Panc1 (cell line): ENCODE data around the gene HKDC1. TPM values are rescaled to one million over a fixed set of nuclear protein-coding genes. Genes with fewer than 3 reads are reported as not detected.
A peak's percentile ranks its signal among the peaks of the same experiment; 100 is the strongest.

Source experiments
- ATAC-seq: fragments of 200-7000 bp; cut with Tn5 transposase; 2 replicates; pipeline ENCODE4 v1.9.1; 2020; ENCODE audit warnings: mild to moderate bottlenecking, moderate library complexity
- BruUV-seq: library from RNA; stranded (reverse); fragments of 400-500 nt; replicated peaks from 2 replicates; lab custom pipeline; 2021; lab: Mats Ljungman, UMichigan
- CTCF ChIA-PET: fragments of 300-600 bp; sonication (Branson Sonifier 250); formaldehyde crosslinking; loops from one replicate; lab custom pipeline; 2022; ENCODE audit warnings: antibody characterized with exemption; lab: Charles Lee
- POLR2A ChIA-PET: fragments of 300-600 bp; sonication (Branson Sonifier 250); formaldehyde crosslinking; loops from one replicate; lab custom pipeline; 2022; ENCODE audit warnings: antibody characterized with exemption; lab: Charles Lee
- DNase-seq: peaks from one replicate; pipeline ENCODE4 v3.0.0-alpha.2; 2010; ENCODE audit warnings: low read depth, low spot score
- H3K27ac ChIP-seq: 2 replicates; pipeline ENCODE4 v1.5.1; 2011; ENCODE audit warnings: mild to moderate bottlenecking, low read length, inconsistent platforms
- H3K27me3 ChIP-seq: fragments of 200-500 bp; sonication (Bioruptor generic); 2 replicates; pipeline ENCODE4 v1.6.0; 2014; ENCODE audit warnings: low read length, inconsistent platforms; ENCODE audit not compliant: control insufficient read depth, insufficient read depth
- H3K36me3 ChIP-seq: fragments of 200-500 bp; sonication (Bioruptor generic); 2 replicates; pipeline ENCODE4 v1.5.1; 2014; ENCODE audit warnings: inconsistent platforms, mild to moderate bottlenecking, low read length, moderate library complexity; ENCODE audit not compliant: control insufficient read depth, insufficient read depth
- H3K4me1 ChIP-seq: 2 replicates; pipeline ENCODE4 v1.5.1; 2011; ENCODE audit warnings: inconsistent platforms, mild to moderate bottlenecking, low read length, moderate library complexity; ENCODE audit not compliant: control insufficient read depth, insufficient read depth
- H3K4me3 ChIP-seq, 2 experiments: 2 replicates each; pipeline ENCODE4 v1.5.1; 2011 to 2012; ENCODE audit warnings: low read depth in 2 of 2, low read length in 2 of 2, mild to moderate bottlenecking in 2 of 2, inconsistent platforms in 1 of 2, moderate library complexity in 1 of 2
- H3K9me3 ChIP-seq: fragments of 200-500 bp; sonication (Bioruptor generic); 2 replicates; pipeline ENCODE4 v1.5.1; 2014; ENCODE audit warnings: low read depth, mild to moderate bottlenecking, inconsistent platforms, low read length, moderate library complexity; ENCODE audit not compliant: control insufficient read depth, insufficient read depth
- POLR2AphosphoS5 ChIP-seq: IDR thresholded peaks from 2 replicates; pipeline ENCODE4 v1.6.1; 2012; ENCODE audit warnings: mild to moderate bottlenecking, low read depth, low read length, moderate library complexity
- SIN3A ChIP-seq: IDR thresholded peaks from 2 replicates; pipeline ENCODE4 v1.6.1; 2012; ENCODE audit warnings: low read depth, mild to moderate bottlenecking, low read length, moderate library complexity, borderline replicate concordance; ENCODE audit not compliant: insufficient read depth
- TCF7L2 ChIP-seq: IDR thresholded peaks from 2 replicates; pipeline ENCODE4 v1.6.1; 2011; ENCODE audit warnings: mild to moderate bottlenecking, low read depth, low read length, inconsistent platforms
- in situ Hi-C: cut with HindIII; loops from 2 replicates; pipeline ENCODE4 v1.10.0; 2016; ENCODE audit warnings: low sequenced_read_pairs, low pct_unique_long_range_greater_than_20kb
- intact Hi-C: fragments of 100-400 bp; cut with micrococcal nuclease; formaldehyde crosslinking; loops from one replicate; pipeline ENCODE4 v1.10.0; 2022; ENCODE audit not compliant: unreplicated experiment
- total RNA-seq: library from RNA; stranded (reverse); gene quantifications from one replicate; pipeline ENCODE4 v1.2.1, GENCODE V29; 2021; ENCODE audit not compliant: unreplicated experiment
- TF ChIP-seq, protein P1 (sequence below): fragments of 450-650 bp; IDR thresholded peaks from 2 replicates; pipeline ENCODE4 v1.5.1; 2017; ENCODE audit warnings: mild to moderate bottlenecking
- TF ChIP-seq, protein P2 (sequence below), 2 experiments: IDR thresholded peaks; 2 replicates each; pipeline ENCODE4 v1.6.1; 2011 to 2012; ENCODE audit warnings: low read depth in 2 of 2, control low read depth in 1 of 2, low read length in 1 of 2, mild to moderate bottlenecking in 1 of 2, moderate library complexity in 1 of 2; ENCODE audit not compliant: insufficient read depth in 1 of 2

Gene HKDC1
- total RNA-seq, 1 experiment from 2014 or later: 1.1 TPM

GRCh38 chr10:69222157-69223027 is 2.3 kb downstream of the HKDC1 start:
- peak overlapping the region in 1 of 2 experiments; percentile 26; a peak in 2 of 4 replicates for H3K4me3 ChIP-seq
- in situ Hi-C loops: no loop called here
- DNase-seq: peak; percentile 61
- peak; percentile 83 for ATAC-seq
- POLR2A ChIA-PET: no interaction called here
- intact Hi-C loops: no loop called here
- H3K36me3 ChIP-seq: no peaks in the 10 kb centered on the region
- peak overlapping the region; percentile 25; the same call in 1 of the 2 replicates for H3K27ac ChIP-seq
- no TSS peak for BruUV-seq
- no peak for TF ChIP-seq POLR2AphosphoS5
- TF ChIP-seq, protein P1, sequence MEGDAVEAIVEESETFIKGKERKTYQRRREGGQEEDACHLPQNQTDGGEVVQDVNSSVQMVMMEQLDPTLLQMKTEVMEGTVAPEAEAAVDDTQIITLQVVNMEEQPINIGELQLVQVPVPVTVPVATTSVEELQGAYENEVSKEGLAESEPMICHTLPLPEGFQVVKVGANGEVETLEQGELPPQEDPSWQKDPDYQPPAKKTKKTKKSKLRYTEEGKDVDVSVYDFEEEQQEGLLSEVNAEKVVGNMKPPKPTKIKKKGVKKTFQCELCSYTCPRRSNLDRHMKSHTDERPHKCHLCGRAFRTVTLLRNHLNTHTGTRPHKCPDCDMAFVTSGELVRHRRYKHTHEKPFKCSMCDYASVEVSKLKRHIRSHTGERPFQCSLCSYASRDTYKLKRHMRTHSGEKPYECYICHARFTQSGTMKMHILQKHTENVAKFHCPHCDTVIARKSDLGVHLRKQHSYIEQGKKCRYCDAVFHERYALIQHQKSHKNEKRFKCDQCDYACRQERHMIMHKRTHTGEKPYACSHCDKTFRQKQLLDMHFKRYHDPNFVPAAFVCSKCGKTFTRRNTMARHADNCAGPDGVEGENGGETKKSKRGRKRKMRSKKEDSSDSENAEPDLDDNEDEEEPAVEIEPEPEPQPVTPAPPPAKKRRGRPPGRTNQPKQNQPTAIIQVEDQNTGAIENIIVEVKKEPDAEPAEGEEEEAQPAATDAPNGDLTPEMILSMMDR: peak; percentile 95
- H3K27me3 ChIP-seq: no peaks in the 10 kb centered on the region
- peaks cover 9% of the 10 kb centered on the region for H3K4me1 ChIP-seq
- CTCF ChIA-PET: interaction anchor here (0.7 kb wide), 1 partner anchor 142 kb away, joined by 7 read pairs; no protein-coding TSS in a partner anchor
- H3K9me3 ChIP-seq: no peaks in the 10 kb centered on the region

DNA sequence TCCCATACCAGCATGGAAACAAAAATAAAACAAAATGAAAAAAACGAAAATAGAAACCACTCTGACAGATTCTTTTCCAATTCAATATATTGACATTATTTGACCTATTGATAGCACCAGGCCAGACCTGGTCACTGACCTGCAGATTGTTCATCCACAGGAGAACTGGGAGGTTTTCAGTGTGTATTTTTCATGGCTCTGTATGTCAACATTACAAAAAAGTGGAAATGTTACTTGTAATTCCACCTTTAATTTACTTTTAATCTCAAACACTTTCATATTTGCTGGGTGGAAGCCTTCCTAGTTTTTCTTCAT is 2.9 kb downstream of the HKDC1 start:
- Histone ChIP-seq H3K27me3 (no peaks in the 10 kb centered on the region), H3K9me3 (no peaks in the 10 kb centered on the region), H3K27ac (peak overlapping the region; percentile 25; the same call in 1 of the 2 replicates), H3K36me3 (no peaks in the 10 kb centered on the region), H3K4me3 (no peak overlapping the region), H3K4me1 (peaks cover 9% of the 10 kb centered on the region)
- ATAC-seq (no peak), DNase-seq (no peak)
- no TSS peak for BruUV-seq
- ChIA-PET POLR2A (no interaction called here), CTCF (interaction anchor here (0.7 kb wide), 1 partner anchor 142 kb away, joined by 7 read pairs; no protein-coding TSS in a partner anchor)
- in situ Hi-C loops (no loop called here), intact Hi-C loops (no loop called here)
- TF ChIP-seq TCF7L2 (no peak), SIN3A (no peak), POLR2AphosphoS5 (no peak)
- TF ChIP-seq, protein P1: no peak
- TF ChIP-seq, protein P2, sequence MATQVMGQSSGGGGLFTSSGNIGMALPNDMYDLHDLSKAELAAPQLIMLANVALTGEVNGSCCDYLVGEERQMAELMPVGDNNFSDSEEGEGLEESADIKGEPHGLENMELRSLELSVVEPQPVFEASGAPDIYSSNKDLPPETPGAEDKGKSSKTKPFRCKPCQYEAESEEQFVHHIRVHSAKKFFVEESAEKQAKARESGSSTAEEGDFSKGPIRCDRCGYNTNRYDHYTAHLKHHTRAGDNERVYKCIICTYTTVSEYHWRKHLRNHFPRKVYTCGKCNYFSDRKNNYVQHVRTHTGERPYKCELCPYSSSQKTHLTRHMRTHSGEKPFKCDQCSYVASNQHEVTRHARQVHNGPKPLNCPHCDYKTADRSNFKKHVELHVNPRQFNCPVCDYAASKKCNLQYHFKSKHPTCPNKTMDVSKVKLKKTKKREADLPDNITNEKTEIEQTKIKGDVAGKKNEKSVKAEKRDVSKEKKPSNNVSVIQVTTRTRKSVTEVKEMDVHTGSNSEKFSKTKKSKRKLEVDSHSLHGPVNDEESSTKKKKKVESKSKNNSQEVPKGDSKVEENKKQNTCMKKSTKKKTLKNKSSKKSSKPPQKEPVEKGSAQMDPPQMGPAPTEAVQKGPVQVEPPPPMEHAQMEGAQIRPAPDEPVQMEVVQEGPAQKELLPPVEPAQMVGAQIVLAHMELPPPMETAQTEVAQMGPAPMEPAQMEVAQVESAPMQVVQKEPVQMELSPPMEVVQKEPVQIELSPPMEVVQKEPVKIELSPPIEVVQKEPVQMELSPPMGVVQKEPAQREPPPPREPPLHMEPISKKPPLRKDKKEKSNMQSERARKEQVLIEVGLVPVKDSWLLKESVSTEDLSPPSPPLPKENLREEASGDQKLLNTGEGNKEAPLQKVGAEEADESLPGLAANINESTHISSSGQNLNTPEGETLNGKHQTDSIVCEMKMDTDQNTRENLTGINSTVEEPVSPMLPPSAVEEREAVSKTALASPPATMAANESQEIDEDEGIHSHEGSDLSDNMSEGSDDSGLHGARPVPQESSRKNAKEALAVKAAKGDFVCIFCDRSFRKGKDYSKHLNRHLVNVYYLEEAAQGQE (IDR thresholded peaks at IDR 0.05; ENCODE audit: insufficient read depth in 1 of 2, low read depth in 2 of 2, low read length in 1 of 2): no peak
